ENCODE measurements around the gene KBTBD6.
"Not testable (repeated sequence)": the region's sequence is repeated elsewhere in the genome, so short reads cannot be mapped to it uniquely, and the experiment has no call there.

Gene KBTBD6

GRCh38 chr13:41177616-41178015 is 45.0 kb upstream of the KBTBD6 start:
- Histone ChIP-seq H3K27me3 (ENCODE audit: control insufficient read depth in 3 of 3, insufficient read depth in 3 of 3, low read depth in 1 of 3, low read length in 3 of 3) (no peaks in the 10 kb centered on the region), H2BK12ac (ENCODE audit: low read length) (no peak overlapping the region), H3K4ac (ENCODE audit: low read length) (no peak overlapping the region), H2AK5ac (ENCODE audit: low read depth, low read length) (no peak overlapping the region), H3K27ac (replicated peaks; ENCODE audit: low read length) (no peak overlapping the region), H2AFZ (ENCODE audit: low read length) (no peak overlapping the region), H3K79me1 (ENCODE audit: low read depth, low read length) (no peaks in the 10 kb centered on the region), H3K4me3 (ENCODE audit: low read length in 2 of 2) (no peak overlapping the region), H3K4me1 (ENCODE audit: control insufficient read depth in 2 of 2, insufficient read depth in 1 of 2, low read depth in 1 of 2, low read length in 2 of 2) (no peaks in the 10 kb centered on the region), H4K8ac (ENCODE audit: low read depth, low read length) (no peak overlapping the region), H2BK120ac (ENCODE audit: low read depth, low read length) (no peak overlapping the region), H3K9me3 (replicated peaks in 1 of 2; ENCODE audit: control insufficient read depth in 2 of 2, insufficient read depth in 1 of 2, low read depth in 1 of 2, low read length in 2 of 2) (peaks cover 6 to 10% of the 10 kb centered on the region in 2 donors), H4K91ac (ENCODE audit: low read depth, low read length, poor library complexity) (no peak overlapping the region), H3K18ac (ENCODE audit: low read length) (no peak overlapping the region), H3K36me3 (replicated peaks in 1 of 2; ENCODE audit: control insufficient read depth in 2 of 2, insufficient read depth in 2 of 2, low read length in 2 of 2) (no peaks in the 10 kb centered on the region), H3K4me2 (ENCODE audit: insufficient read depth, low read length, poor library complexity, severe bottlenecking) (no peak overlapping the region), H3K23ac (ENCODE audit: low read depth, low read length, poor library complexity) (no peak overlapping the region), H3K9ac (ENCODE audit: low read depth, low read length, poor library complexity) (no peak overlapping the region), H3K14ac (ENCODE audit: low read length) (no peak overlapping the region), H2BK15ac (ENCODE audit: low read length) (no peak overlapping the region), H2BK5ac (ENCODE audit: low read length) (no peak overlapping the region)
- no CpG with 5 or more reads among the region's 2 CpGs for WGBS, 2 donors (ENCODE audit: extremely low coverage in 2 of 2, insufficient read length in 2 of 2, insufficient replicate concordance in 1 of 2)
- DNase-seq (ENCODE audit: low spot score), result no peak

- H2AFZ ChIP-seq (ENCODE audit: low read length); H2BK15ac ChIP-seq (ENCODE audit: low read length); H3K4ac ChIP-seq (ENCODE audit: low read length); H2BK120ac ChIP-seq (ENCODE audit: low read depth, low read length); H2BK5ac ChIP-seq (ENCODE audit: low read length); H2AK5ac ChIP-seq (ENCODE audit: low read depth, low read length); H3K9me3 ChIP-seq (replicated peaks in 1 of 2; ENCODE audit: control insufficient read depth in 2 of 2, insufficient read depth in 1 of 2, low read depth in 1 of 2, low read length in 2 of 2); H3K79me1 ChIP-seq (ENCODE audit: low read depth, low read length); H3K27me3 ChIP-seq (ENCODE audit: control insufficient read depth in 3 of 3, insufficient read depth in 3 of 3, low read depth in 1 of 3, low read length in 3 of 3); H3K4me2 ChIP-seq (ENCODE audit: insufficient read depth, low read length, poor library complexity, severe bottlenecking); H3K4me1 ChIP-seq (ENCODE audit: control insufficient read depth in 2 of 2, insufficient read depth in 1 of 2, low read depth in 1 of 2, low read length in 2 of 2); H4K8ac ChIP-seq (ENCODE audit: low read depth, low read length); H3K14ac ChIP-seq (ENCODE audit: low read length); H3K36me3 ChIP-seq (replicated peaks in 1 of 2; ENCODE audit: control insufficient read depth in 2 of 2, insufficient read depth in 2 of 2, low read length in 2 of 2); H3K27ac ChIP-seq (replicated peaks; ENCODE audit: low read length); H3K9ac ChIP-seq (ENCODE audit: low read depth, low read length, poor library complexity); H3K4me3 ChIP-seq (ENCODE audit: low read length in 2 of 2); H3K18ac ChIP-seq (ENCODE audit: low read length); H2BK12ac ChIP-seq (ENCODE audit: low read length); H3K23ac ChIP-seq (ENCODE audit: low read depth, low read length, poor library complexity); H4K91ac ChIP-seq (ENCODE audit: low read depth, low read length, poor library complexity); DNase-seq (ENCODE audit: low spot score): not testable (repeated sequence)
- no CpG with 5 or more reads among the region's 8 CpGs for WGBS, 2 donors (ENCODE audit: extremely low coverage in 2 of 2, insufficient read length in 2 of 2, insufficient replicate concordance in 1 of 2)
These were observed 43.0 kb upstream of the KBTBD6 start for GRCh38 chr13:41175576-41175975.

GRCh38 chr13:41162151-41162550 is 29.5 kb upstream of the KBTBD6 start:
- no peak overlapping the region for H2BK12ac ChIP-seq (ENCODE audit: low read length)
- no peak overlapping the region for H2BK120ac ChIP-seq (ENCODE audit: low read depth, low read length)
- no peak overlapping the region for H4K8ac ChIP-seq (ENCODE audit: low read depth, low read length)
- no peak overlapping the region for H3K23ac ChIP-seq (ENCODE audit: low read depth, low read length, poor library complexity)
- H3K4me3 ChIP-seq (ENCODE audit: low read length in 2 of 2), result no peak overlapping the region
- no peak overlapping the region for H3K4ac ChIP-seq (ENCODE audit: low read length)
- no peaks in the 10 kb centered on the region for H3K27me3 ChIP-seq (ENCODE audit: control insufficient read depth in 3 of 3, insufficient read depth in 3 of 3, low read depth in 1 of 3, low read length in 3 of 3)
- no peak overlapping the region for H4K91ac ChIP-seq (ENCODE audit: low read depth, low read length, poor library complexity)
- no peak overlapping the region for H3K14ac ChIP-seq (ENCODE audit: low read length)
- H3K4me1 ChIP-seq (ENCODE audit: control insufficient read depth in 2 of 2, insufficient read depth in 1 of 2, low read depth in 1 of 2, low read length in 2 of 2), result no peaks in the 10 kb centered on the region
- H3K79me1 ChIP-seq (ENCODE audit: low read depth, low read length), result no peaks in the 10 kb centered on the region
- no peak overlapping the region for H3K27ac ChIP-seq (replicated peaks; ENCODE audit: low read length)
- H2AK5ac ChIP-seq (ENCODE audit: low read depth, low read length), result no peak overlapping the region
- no peak overlapping the region for H3K4me2 ChIP-seq (ENCODE audit: insufficient read depth, low read length, poor library complexity, severe bottlenecking)
- H2BK15ac ChIP-seq (ENCODE audit: low read length), result no peak overlapping the region
- H2AFZ ChIP-seq (ENCODE audit: low read length), result no peak overlapping the region
- no peak overlapping the region for H3K18ac ChIP-seq (ENCODE audit: low read length)
- no peaks in the 10 kb centered on the region for H3K9me3 ChIP-seq (replicated peaks in 1 of 2; ENCODE audit: control insufficient read depth in 2 of 2, insufficient read depth in 1 of 2, low read depth in 1 of 2, low read length in 2 of 2)
- peaks cover 0 to 3% of the 10 kb centered on the region in 2 donors for H3K36me3 ChIP-seq (replicated peaks in 1 of 2; ENCODE audit: control insufficient read depth in 2 of 2, insufficient read depth in 2 of 2, low read length in 2 of 2)
- no peak overlapping the region for H3K9ac ChIP-seq (ENCODE audit: low read depth, low read length, poor library complexity)
- no peak overlapping the region for H2BK5ac ChIP-seq (ENCODE audit: low read length)
- DNase-seq (ENCODE audit: low spot score), result no peak
- WGBS, 2 donors (ENCODE audit: extremely low coverage in 2 of 2, insufficient read length in 2 of 2, insufficient replicate concordance in 1 of 2), result no CpG with 5 or more reads among the region's 3 CpGs

- H3K9ac ChIP-seq (ENCODE audit: low read depth, low read length, poor library complexity), result no peak overlapping the region
- H3K23ac ChIP-seq (ENCODE audit: low read depth, low read length, poor library complexity), result no peak overlapping the region
- H3K27ac ChIP-seq (replicated peaks; ENCODE audit: low read length), result no peak overlapping the region
- H3K18ac ChIP-seq (ENCODE audit: low read length), result no peak overlapping the region
- no peak overlapping the region for H2BK15ac ChIP-seq (ENCODE audit: low read length)
- no peaks in the 10 kb centered on the region for H3K4me1 ChIP-seq (ENCODE audit: control insufficient read depth in 2 of 2, insufficient read depth in 1 of 2, low read depth in 1 of 2, low read length in 2 of 2)
- no peaks in the 10 kb centered on the region for H3K79me1 ChIP-seq (ENCODE audit: low read depth, low read length)
- H3K14ac ChIP-seq (ENCODE audit: low read length), result no peak overlapping the region
- H3K27me3 ChIP-seq (ENCODE audit: control insufficient read depth in 3 of 3, insufficient read depth in 3 of 3, low read depth in 1 of 3, low read length in 3 of 3), result no peaks in the 10 kb centered on the region
- no peaks in the 10 kb centered on the region for H3K9me3 ChIP-seq (replicated peaks in 1 of 2; ENCODE audit: control insufficient read depth in 2 of 2, insufficient read depth in 1 of 2, low read depth in 1 of 2, low read length in 2 of 2)
- H3K36me3 ChIP-seq (replicated peaks in 1 of 2; ENCODE audit: control insufficient read depth in 2 of 2, insufficient read depth in 2 of 2, low read length in 2 of 2), result peaks cover 0 to 3% of the 10 kb centered on the region in 2 donors
- H2BK120ac ChIP-seq (ENCODE audit: low read depth, low read length), result no peak overlapping the region
- H4K8ac ChIP-seq (ENCODE audit: low read depth, low read length), result no peak overlapping the region
- no peak overlapping the region for H2BK5ac ChIP-seq (ENCODE audit: low read length)
- H2AK5ac ChIP-seq (ENCODE audit: low read depth, low read length), result no peak overlapping the region
- DNase-seq (ENCODE audit: low spot score), result no peak
- H2BK12ac ChIP-seq (ENCODE audit: low read length), result no peak overlapping the region
- no peak overlapping the region for H3K4ac ChIP-seq (ENCODE audit: low read length)
- H3K4me2 ChIP-seq (ENCODE audit: insufficient read depth, low read length, poor library complexity, severe bottlenecking), result no peak overlapping the region
- H3K4me3 ChIP-seq (ENCODE audit: low read length in 2 of 2), result no peak overlapping the region
- H4K91ac ChIP-seq (ENCODE audit: low read depth, low read length, poor library complexity), result no peak overlapping the region
- H2AFZ ChIP-seq (ENCODE audit: low read length), result no peak overlapping the region
These were observed 26.6 kb upstream of the KBTBD6 start for GRCh38 chr13:41159174-41159573.
